Large intestine (tissue), 12 donors: ENCODE measurements around the gene RASL10A. TPM values are rescaled to one million over a fixed set of nuclear protein-coding genes. Genes with fewer than 3 reads are reported as not detected.
"Not testable (repeated sequence)": the region's sequence is repeated elsewhere in the genome, so short reads cannot be mapped to it uniquely, and the experiment has no call there.

Experiments
- DNase-seq, 2 donors: peaks; one replicate each; pipeline versions ENCODE4 v3.0.0 to v3.0.0-alpha.2; 2013
- H3K27ac ChIP-seq: one replicate; pipeline ENCODE4 v1.5.1; 2013; ENCODE audit warnings: low read length
- H3K27me3 ChIP-seq: 2 replicates; pipeline ENCODE4 v1.6.1; 2013; ENCODE audit warnings: low read length; ENCODE audit not compliant: control insufficient read depth, insufficient read depth
- H3K36me3 ChIP-seq: 2 replicates; pipeline ENCODE4 v1.6.1; 2013; ENCODE audit warnings: low read length; ENCODE audit not compliant: control insufficient read depth, insufficient read depth
- H3K4me1 ChIP-seq: one replicate; pipeline ENCODE4 v1.6.1; 2013; ENCODE audit warnings: low read length; ENCODE audit not compliant: control insufficient read depth, insufficient read depth
- H3K4me3 ChIP-seq: one replicate; pipeline ENCODE4 v1.5.1; 2013; ENCODE audit warnings: low read length
- H3K9me3 ChIP-seq: one replicate; pipeline ENCODE4 v1.6.1; 2013; ENCODE audit warnings: mild to moderate bottlenecking, low read depth, low read length, moderate library complexity; ENCODE audit not compliant: control insufficient read depth
- WGBS: methylation state at CpG from one replicate; pipeline ENCODE4 v1.1.5; 2013; ENCODE audit warnings: low lambda C conversion rate; ENCODE audit not compliant: insufficient coverage; 5-methylcytosine and 5-hydroxymethylcytosine counted together
- long read RNA-seq, 11 donors: transcript quantifications; one replicate each; lab custom pipeline, GENCODE V29; 2026
- polyA plus RNA-seq: library from polyadenylated mRNA; unstranded; fragments of 120-200 nt; gene quantifications from one replicate; pipeline ENCODE4 v1.2.1, GENCODE V29; 2013

Gene RASL10A
- 1.0 TPM for polyA plus RNA-seq
- long read RNA-seq, donor 1: 0 reads
- long read RNA-seq, donor 2: 0 reads
- long read RNA-seq, donor 3: 0 reads
- long read RNA-seq, donor 4: 0 reads
- long read RNA-seq, donor 5, partial matches to known transcripts: 0 of 1 reads
- long read RNA-seq, donor 5, other reads (novel, unspliced or antisense): 0 of 1 reads
- long read RNA-seq, donor 6: 0 reads
- long read RNA-seq, donor 7, partial matches to known transcripts: 0 of 1 reads
- long read RNA-seq, donor 7, other reads (novel, unspliced or antisense): 0 of 1 reads
- long read RNA-seq, donor 8: 0 reads
- long read RNA-seq, donor 9: 0 reads
- long read RNA-seq, donor 10, partial matches to known transcripts: 0 of 1 reads
- long read RNA-seq, donor 10, other reads (novel, unspliced or antisense): 0 of 1 reads
- long read RNA-seq, donor 11: 0 reads

DNA sequence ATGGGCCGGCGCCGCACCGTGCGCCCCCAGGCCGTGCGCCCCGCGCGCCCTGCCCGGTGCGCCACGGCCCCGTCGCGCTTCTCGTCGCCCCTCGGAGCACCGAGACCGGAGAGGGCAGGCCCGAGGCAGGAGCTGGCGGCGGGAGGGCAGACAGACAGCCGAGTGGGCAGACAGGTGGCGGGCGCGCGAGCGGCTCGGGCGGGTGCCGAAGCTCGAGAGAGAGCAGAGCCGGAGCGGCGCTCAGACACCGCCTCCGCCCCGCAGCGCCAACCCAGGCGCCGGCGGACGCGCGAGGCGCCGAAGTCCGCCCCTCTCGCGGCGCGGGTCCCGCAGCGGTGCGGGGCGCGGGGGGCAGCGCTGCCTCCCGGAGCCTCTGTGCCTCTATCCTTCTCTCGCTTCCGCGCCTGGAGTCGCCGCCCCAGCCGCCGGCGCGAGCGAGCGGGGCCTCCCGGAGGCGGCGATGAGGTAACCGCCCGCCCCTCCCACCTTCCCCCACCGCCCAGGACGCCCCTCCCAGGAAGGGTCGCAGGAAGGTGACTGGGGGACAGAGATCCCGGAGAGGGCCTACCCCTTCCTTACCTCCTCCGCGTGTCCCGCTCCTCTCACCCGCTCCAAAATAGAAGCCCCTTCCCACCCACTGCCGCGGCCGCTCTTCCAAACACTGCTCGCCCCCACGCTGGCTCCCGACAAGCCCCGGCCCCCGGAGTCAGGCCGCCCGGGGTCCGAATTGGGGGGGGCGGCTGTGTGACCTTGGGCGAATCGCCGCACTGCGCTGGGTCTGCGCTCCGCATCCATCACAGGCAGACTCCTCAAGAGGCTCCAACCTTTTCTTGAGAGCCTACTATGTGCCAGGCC lies at the start of gene RASL10A:
Gene RASL10A, minus strand, starts transcription at position 412 of the 855 bp plus-strand sequence. CDS start 451 bp downstream, outside the sequence.
- peak in 1 of 2 donors; percentile 61 for DNase-seq
- no peak within 1 kb of the TSS for H3K4me3 ChIP-seq
- H3K27ac ChIP-seq: no peak within 1 kb of the TSS
- H3K36me3 ChIP-seq: no peaks in the 10 kb centered on the region
- H3K9me3 ChIP-seq: peaks cover 13% of the 10 kb centered on the region
- peaks cover 26% of the 10 kb centered on the region for H3K4me1 ChIP-seq
- no CpG with 5 or more reads among the region's 103 CpGs for WGBS
- peaks cover 41% of the 10 kb centered on the region for H3K27me3 ChIP-seq

GRCh38 chr22:29359469-29359868 lies 44.0 kb upstream of the RASL10A start:
- Histone ChIP-seq H3K4me3 (no peak overlapping the region), H3K36me3 (peaks cover 59% of the 10 kb centered on the region), H3K27me3 (no peaks in the 10 kb centered on the region), H3K4me1 (no peaks in the 10 kb centered on the region), H3K9me3 (no peaks in the 10 kb centered on the region), H3K27ac (no peak overlapping the region)
- peak in 1 of 2 donors; percentile 44 for DNase-seq
- WGBS: no CpG with 5 or more reads among the region's 9 CpGs

- DNase-seq, H3K4me3 ChIP-seq, H3K4me1 ChIP-seq, H3K9me3 ChIP-seq, H3K27ac ChIP-seq, H3K27me3 ChIP-seq: not testable (repeated sequence)
- H3K36me3 ChIP-seq: peaks cover 73% of the 10 kb centered on the region
- WGBS: no CpG with 5 or more reads among the region's 12 CpGs
Measured at GRCh38 chr22:29357193-29357890, 41.8 kb upstream of the RASL10A start.

DNA sequence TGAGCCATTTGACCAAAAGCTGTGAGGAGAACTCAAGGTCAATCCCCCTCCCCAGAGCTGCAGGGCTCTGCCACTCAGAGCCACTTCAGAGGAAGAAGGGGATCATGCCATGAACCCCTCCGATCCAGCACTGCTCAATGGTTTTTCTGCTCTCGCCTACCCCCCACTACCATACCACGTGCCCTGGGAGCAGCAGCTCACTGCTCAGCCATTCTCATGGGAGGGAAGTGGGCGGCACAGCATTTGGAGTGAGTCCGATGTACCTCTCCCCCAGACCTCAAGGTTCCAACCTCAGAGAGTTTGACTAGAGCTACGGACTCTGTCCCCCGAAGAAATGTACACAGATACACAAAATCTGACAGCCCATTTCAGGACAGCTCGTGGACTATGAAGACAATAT lies 38.4 kb upstream of the RASL10A start:
- no peak for DNase-seq
- no CpG with 5 or more reads among the region's 8 CpGs for WGBS
- H3K36me3 ChIP-seq: peaks cover 91% of the 10 kb centered on the region
- no peak overlapping the region for H3K27ac ChIP-seq
- no peaks in the 10 kb centered on the region for H3K27me3 ChIP-seq
- H3K9me3 ChIP-seq: no peaks in the 10 kb centered on the region
- no peak overlapping the region for H3K4me3 ChIP-seq
- H3K4me1 ChIP-seq: peaks cover 12% of the 10 kb centered on the region

DNA sequence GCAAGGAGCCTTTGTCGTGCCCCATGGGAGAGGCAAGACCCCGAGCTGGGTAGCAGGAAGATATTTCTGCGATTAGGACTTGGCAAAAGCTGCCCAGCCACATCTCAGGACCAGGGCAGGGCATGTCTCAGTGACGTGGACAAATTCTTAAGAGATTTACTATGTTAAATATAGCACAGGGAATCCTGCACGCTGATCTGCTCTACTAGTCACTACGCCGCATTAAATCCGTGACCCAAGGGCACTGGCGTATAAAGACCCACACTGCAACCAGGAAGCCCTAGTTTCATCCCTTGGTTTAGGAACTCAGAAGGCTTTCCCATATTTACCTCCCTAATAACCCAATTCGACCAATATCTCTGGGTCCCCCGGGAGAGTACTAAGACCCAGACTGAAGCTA lies 37.8 kb upstream of the RASL10A start:
- no peak for DNase-seq
- Histone ChIP-seq H3K27ac (no peak overlapping the region), H3K36me3 (peaks cover 91% of the 10 kb centered on the region), H3K27me3 (no peaks in the 10 kb centered on the region), H3K4me1 (peaks cover 12% of the 10 kb centered on the region), H3K9me3 (no peaks in the 10 kb centered on the region), H3K4me3 (no peak overlapping the region)
- WGBS: no CpG with 5 or more reads among the region's 11 CpGs

DNA sequence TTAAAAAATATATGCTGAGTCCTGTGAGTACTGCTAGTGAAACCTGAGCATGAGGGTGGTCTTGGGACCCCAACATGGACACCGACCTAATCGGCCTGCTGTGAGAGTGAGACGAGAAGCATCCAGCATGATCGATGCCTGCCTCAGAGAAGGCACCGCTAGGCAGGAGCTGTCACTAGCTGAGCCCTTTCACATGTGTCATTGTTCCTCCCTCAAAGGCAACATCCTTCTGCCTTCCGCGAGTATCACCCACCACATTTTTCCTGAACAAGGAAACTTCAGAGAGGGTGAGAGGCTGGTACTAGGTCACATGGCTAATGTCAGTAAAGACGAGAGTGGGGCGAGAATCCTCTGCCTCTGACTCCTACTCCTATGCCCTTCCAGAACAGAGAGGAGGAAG lies 37.3 kb upstream of the RASL10A start:
- no peak overlapping the region for H3K27ac ChIP-seq
- 100% methylated on average over 2 of the region's 9 CpGs for WGBS
- no peak overlapping the region for H3K4me3 ChIP-seq
- peaks cover 12% of the 10 kb centered on the region for H3K4me1 ChIP-seq
- peaks cover 90% of the 10 kb centered on the region for H3K36me3 ChIP-seq
- no peaks in the 10 kb centered on the region for H3K27me3 ChIP-seq
- no peak for DNase-seq
- H3K9me3 ChIP-seq: no peaks in the 10 kb centered on the region

DNA sequence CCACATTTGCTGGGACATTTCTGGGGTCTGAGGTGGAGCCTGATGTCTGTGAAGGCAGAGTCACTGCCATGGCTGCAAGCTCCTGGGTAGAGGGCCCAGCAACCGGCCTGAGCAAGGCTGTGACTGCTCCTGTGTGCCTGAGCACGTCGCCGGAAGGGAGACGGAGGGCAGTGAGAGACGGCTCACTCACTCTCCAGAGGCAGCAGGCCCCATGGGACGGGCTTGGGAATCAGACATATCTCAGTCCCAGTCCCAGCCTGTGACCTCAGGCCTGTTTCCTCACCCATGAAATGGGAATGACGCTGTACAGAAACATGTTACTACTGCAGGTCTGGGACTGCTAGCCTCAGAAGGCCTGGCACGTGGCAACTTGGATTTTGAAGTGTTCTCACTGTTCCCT lies 36.4 kb upstream of the RASL10A start:
- Histone ChIP-seq H3K27ac (no peak overlapping the region), H3K36me3 (peaks cover 99% of the 10 kb centered on the region), H3K4me3 (no peak overlapping the region), H3K9me3 (no peaks in the 10 kb centered on the region), H3K4me1 (peaks cover 12% of the 10 kb centered on the region), H3K27me3 (no peaks in the 10 kb centered on the region)
- DNase-seq: no peak
- 100% methylated on average over 1 of the region's 9 CpGs for WGBS

DNA sequence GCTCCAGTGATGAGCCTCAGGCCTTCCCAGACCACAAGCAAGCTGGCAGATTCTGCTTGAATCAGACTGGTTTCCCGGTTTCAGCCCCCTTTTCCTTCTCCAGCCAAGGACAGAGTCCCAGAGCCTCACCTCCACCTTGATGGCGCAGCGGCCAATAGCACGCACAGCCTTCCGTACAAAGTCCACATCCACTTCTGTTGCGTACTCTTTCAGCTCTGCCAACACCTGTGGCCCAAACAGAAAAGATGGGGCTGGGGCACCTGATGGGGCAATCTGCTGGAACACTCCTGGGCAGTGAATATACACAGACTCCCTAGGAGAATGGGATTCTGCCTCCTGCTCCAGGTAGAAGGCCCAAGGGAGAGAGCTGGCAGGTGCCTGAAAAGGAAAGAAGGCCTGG lies 35.5 kb upstream of the RASL10A start:
- H3K9me3 ChIP-seq: no peaks in the 10 kb centered on the region
- H3K27ac ChIP-seq: peak overlapping the region; percentile 38
- H3K4me3 ChIP-seq: no peak overlapping the region
- H3K27me3 ChIP-seq: no peaks in the 10 kb centered on the region
- DNase-seq: peak; percentile 61 to 84
- peaks cover 12% of the 10 kb centered on the region for H3K4me1 ChIP-seq
- no CpG with 5 or more reads among the region's 6 CpGs for WGBS
- peaks cover 99% of the 10 kb centered on the region for H3K36me3 ChIP-seq

- Histone ChIP-seq H3K9me3 (no peaks in the 10 kb centered on the region), H3K4me3 (no peak overlapping the region), H3K27ac (no peak overlapping the region), H3K36me3 (peaks cover 92% of the 10 kb centered on the region), H3K4me1 (peaks cover 12% of the 10 kb centered on the region), H3K27me3 (no peaks in the 10 kb centered on the region)
- WGBS: 100% methylated on average over 2 of the region's 18 CpGs
- DNase-seq: no peak
Measured at GRCh38 chr22:29348956-29349355, 33.5 kb upstream of the RASL10A start.

DNA sequence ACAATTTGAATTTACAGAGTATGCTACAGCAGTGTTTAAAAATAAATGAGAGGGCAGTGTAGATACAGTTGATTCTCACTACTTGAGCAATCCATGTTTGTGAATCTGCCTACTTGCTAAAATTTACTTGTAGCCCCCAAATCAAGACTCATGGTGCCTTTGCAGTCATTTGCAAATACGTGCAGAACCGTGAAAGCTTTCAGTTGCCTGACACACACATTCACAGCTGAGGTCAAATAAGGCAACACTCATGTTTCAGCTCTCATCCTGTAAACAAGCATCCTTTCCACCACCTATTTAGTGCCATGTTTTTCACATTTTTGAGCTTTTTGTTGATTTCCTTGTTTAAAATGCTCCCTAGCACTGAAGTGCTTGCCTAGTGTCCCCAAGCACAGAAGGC lies 32.5 kb upstream of the RASL10A start:
- WGBS: 86% methylated on average over 1 of the region's 2 CpGs
- no peaks in the 10 kb centered on the region for H3K27me3 ChIP-seq
- peaks cover 88% of the 10 kb centered on the region for H3K36me3 ChIP-seq
- no peak overlapping the region for H3K27ac ChIP-seq
- H3K4me3 ChIP-seq: no peak overlapping the region
- DNase-seq: no peak
- H3K9me3 ChIP-seq: no peaks in the 10 kb centered on the region
- peaks cover 12% of the 10 kb centered on the region for H3K4me1 ChIP-seq
